Body of pancreas (tissue), 4 donors: ENCODE data around the gene POLR1E. TPM values are rescaled to one million over a fixed set of nuclear protein-coding genes. Genes with fewer than 3 reads are reported as not detected.

Experiments used
- ATAC-seq: fragments of 150-250 bp; one replicate; pipeline ENCODE4 v1.9.1; 2016
- DNase-seq, 4 donors: peaks; one replicate each; pipeline ENCODE4 v3.0.0-alpha.2; 2019
- H3K27ac ChIP-seq, 4 donors: fragments of 200-600 bp; sonication (generic); 1 replicate in 3 of 4; 2 replicates in 1 of 4; pipeline versions ENCODE4 v1.5.1 to v1.6.1; 2016 to 2019; ENCODE audit warnings: mild to moderate bottlenecking in 1 of 4, mixed read lengths in 1 of 4, moderate library complexity in 1 of 4
- H3K27me3 ChIP-seq, 2 donors: fragments of 200-600 bp; sonication (generic); one replicate each; pipeline ENCODE4 v1.6.0; 2016; ENCODE audit warnings: mild to moderate bottlenecking in 1 of 2
- H3K36me3 ChIP-seq, 2 donors: fragments of 200-600 bp; sonication (generic); replicated peaks in 1 of 2; 2 replicates each; pipeline ENCODE4 v1.5.1; 2016; ENCODE audit warnings: low read depth in 2 of 2; ENCODE audit not compliant: insufficient read depth in 1 of 2
- H3K4me1 ChIP-seq: fragments of 200-600 bp; sonication (generic); one replicate; pipeline ENCODE4 v1.6.0; 2016
- H3K4me3 ChIP-seq, 2 donors: fragments of 200-600 bp; sonication (generic); 1 replicate in 1 of 2; 2 replicates in 1 of 2; pipeline ENCODE4 v1.5.1; 2016 to 2019
- H3K9me3 ChIP-seq, 3 donors: fragments of 200-600 bp; sonication (generic); 1 replicate in 2 of 3; 2 replicates in 1 of 3; pipeline ENCODE4 v1.5.1; 2016
- POLR2A ChIP-seq, 3 donors: fragments of 450-650 bp; IDR thresholded peaks; one replicate each; pipeline ENCODE4 v1.6.1; 2016; ENCODE audit warnings: antibody characterized with exemption in 3 of 3, mild to moderate bottlenecking in 2 of 3
- WGBS, 2 donors: methylation state at CpG; one replicate each; pipeline ENCODE4 v1.1.5; 2017; 5-methylcytosine and 5-hydroxymethylcytosine counted together
- intact Hi-C: fragments of 100-400 bp; cut with DNase I; formaldehyde crosslinking; loops from one replicate; pipeline ENCODE4 v1.15.1; 2023
- total RNA-seq, 2 donors: library from RNA; depleted of rRNA; stranded (reverse); fragments of >200 nt; gene quantifications; one replicate each; pipeline ENCODE4 v1.1.0, GENCODE V29; 2016
- TF ChIP-seq, protein P1 (sequence below), 7 experiments: fragments of 450-650 bp in 4 of 7; fragments of 200-600 bp in 3 of 7; sonication (generic) in 3 of 7; IDR thresholded peaks; one replicate each; pipeline ENCODE4 v1.5.1; 2016 to 2019; ENCODE audit warnings: antibody characterized with exemption in 7 of 7

Gene POLR1E
- total RNA-seq, 2 donors from 2014 or later = 9.6 to 15.0 TPM

DNA sequence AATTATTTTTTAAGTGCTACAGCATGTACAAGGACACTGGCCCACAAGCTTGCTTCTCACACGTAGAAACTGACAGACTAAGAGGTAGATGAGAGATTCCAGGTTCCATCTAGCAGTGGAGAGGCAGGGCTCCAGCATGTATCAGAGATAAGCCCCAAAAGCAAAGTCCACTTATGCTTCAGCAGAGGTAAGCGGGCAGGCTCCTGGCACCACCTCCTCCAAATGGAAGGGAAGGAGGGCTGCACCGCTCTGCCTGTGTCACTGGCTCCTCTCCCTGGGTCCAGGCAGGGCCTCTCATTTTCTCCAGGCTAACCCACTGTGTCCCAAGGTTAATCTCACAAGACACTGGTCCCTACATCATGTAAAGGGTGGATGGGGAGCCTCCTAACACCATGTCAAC is 47.4 kb upstream of the POLR1E start:
- Histone ChIP-seq H3K27me3 (no peaks in the 10 kb centered on the region), H3K36me3 (peaks cover 6 to 12% of the 10 kb centered on the region in 2 donors), H3K27ac (no peak overlapping the region), H3K9me3 (no peaks in the 10 kb centered on the region), H3K4me1 (peaks cover 7% of the 10 kb centered on the region), H3K4me3 (no peak overlapping the region)
- 45 to 48% methylated on average over 3 of the region's 3 CpGs for WGBS, 2 donors
- intact Hi-C loops = no loop called here
- ATAC-seq = peak; percentile 30
- no peak for DNase-seq
- TF ChIP-seq POLR2A (IDR thresholded peaks at IDR 0.05) = no peak
- TF ChIP-seq, protein P1, sequence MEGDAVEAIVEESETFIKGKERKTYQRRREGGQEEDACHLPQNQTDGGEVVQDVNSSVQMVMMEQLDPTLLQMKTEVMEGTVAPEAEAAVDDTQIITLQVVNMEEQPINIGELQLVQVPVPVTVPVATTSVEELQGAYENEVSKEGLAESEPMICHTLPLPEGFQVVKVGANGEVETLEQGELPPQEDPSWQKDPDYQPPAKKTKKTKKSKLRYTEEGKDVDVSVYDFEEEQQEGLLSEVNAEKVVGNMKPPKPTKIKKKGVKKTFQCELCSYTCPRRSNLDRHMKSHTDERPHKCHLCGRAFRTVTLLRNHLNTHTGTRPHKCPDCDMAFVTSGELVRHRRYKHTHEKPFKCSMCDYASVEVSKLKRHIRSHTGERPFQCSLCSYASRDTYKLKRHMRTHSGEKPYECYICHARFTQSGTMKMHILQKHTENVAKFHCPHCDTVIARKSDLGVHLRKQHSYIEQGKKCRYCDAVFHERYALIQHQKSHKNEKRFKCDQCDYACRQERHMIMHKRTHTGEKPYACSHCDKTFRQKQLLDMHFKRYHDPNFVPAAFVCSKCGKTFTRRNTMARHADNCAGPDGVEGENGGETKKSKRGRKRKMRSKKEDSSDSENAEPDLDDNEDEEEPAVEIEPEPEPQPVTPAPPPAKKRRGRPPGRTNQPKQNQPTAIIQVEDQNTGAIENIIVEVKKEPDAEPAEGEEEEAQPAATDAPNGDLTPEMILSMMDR (IDR thresholded peaks at IDR 0.05) = no peak

- no peaks in the 10 kb centered on the region for H3K27me3 ChIP-seq
- 86 to 87% methylated on average over 18 to 21 of the region's 21 CpGs for WGBS, 2 donors
- no peak overlapping the region for H3K4me3 ChIP-seq
- peaks cover 21% of the 10 kb centered on the region for H3K4me1 ChIP-seq
- no peak for DNase-seq
- H3K27ac ChIP-seq = no peak overlapping the region
- peaks cover 6 to 12% of the 10 kb centered on the region in 2 donors for H3K36me3 ChIP-seq
- no peaks in the 10 kb centered on the region for H3K9me3 ChIP-seq
- TF ChIP-seq, protein P1 (IDR thresholded peaks at IDR 0.05) = no peak
- TF ChIP-seq POLR2A (IDR thresholded peaks at IDR 0.05) = no peak
- no peak for ATAC-seq
- intact Hi-C loops = loop anchor here (10.0 kb wide), 1 partner anchor 53 kb away; no protein-coding TSS in a partner anchor
Observed at GRCh38 chr9:37441776-37442370, 43.9 kb upstream of the POLR1E start.

- DNase-seq (no peak), ATAC-seq (no peak)
- intact Hi-C loops = loop anchor here (10.0 kb wide), 1 partner anchor 52 kb away; no protein-coding TSS in a partner anchor
- WGBS, 2 donors = 85 to 90% methylated on average over 2 of the region's 2 CpGs
- Histone ChIP-seq H3K36me3 (peaks cover 6 to 12% of the 10 kb centered on the region in 2 donors), H3K4me3 (no peak overlapping the region), H3K27me3 (no peaks in the 10 kb centered on the region), H3K27ac (no peak overlapping the region), H3K9me3 (no peaks in the 10 kb centered on the region), H3K4me1 (peaks cover 21% of the 10 kb centered on the region)
- TF ChIP-seq, protein P1 (IDR thresholded peaks at IDR 0.05) = no peak
- no peak for TF ChIP-seq POLR2A (IDR thresholded peaks at IDR 0.05)
Observed at GRCh38 chr9:37442556-37442955, 43.2 kb upstream of the POLR1E start.

DNA sequence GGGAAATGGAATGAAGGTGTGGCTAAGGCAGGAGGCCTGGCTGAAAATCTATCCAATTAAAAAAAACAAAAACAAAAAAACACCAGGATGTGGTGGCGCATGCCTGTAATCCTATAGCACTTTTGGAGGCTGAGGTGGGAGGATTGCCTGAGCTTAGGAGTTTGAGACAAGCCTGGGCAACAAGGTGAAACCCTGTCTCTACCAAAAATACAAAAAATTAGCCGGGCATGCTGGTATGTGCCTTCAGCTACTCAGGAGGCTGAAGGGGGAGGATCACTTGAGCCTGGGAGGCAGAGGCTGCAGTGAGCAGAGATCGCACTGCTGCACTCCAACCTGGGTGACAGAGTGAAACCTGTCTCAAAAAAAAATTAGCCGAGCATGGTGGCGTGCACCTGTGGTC is 42.2 kb upstream of the POLR1E start:
- intact Hi-C loops = loop anchor here (10.0 kb wide), 1 partner anchor 51 kb away; no protein-coding TSS in a partner anchor
- no peaks in the 10 kb centered on the region for H3K9me3 ChIP-seq
- H3K27ac ChIP-seq = no peak overlapping the region
- no peak overlapping the region for H3K4me3 ChIP-seq
- TF ChIP-seq POLR2A (IDR thresholded peaks at IDR 0.05) = no peak
- TF ChIP-seq, protein P1 (IDR thresholded peaks at IDR 0.05) = no peak
- ATAC-seq = no peak
- DNase-seq = no peak
- H3K4me1 ChIP-seq = peaks cover 15% of the 10 kb centered on the region
- no peaks in the 10 kb centered on the region for H3K27me3 ChIP-seq
- 95 to 98% methylated on average over 5 of the region's 5 CpGs for WGBS, 2 donors
- peaks cover 6 to 12% of the 10 kb centered on the region in 2 donors for H3K36me3 ChIP-seq

GRCh38 chr9:37444890-37445289 is 40.9 kb upstream of the POLR1E start:
- H3K4me1 ChIP-seq = peaks cover 14% of the 10 kb centered on the region
- 15 to 18% methylated on average over 2 of the region's 2 CpGs for WGBS, 2 donors

More at GRCh38 chr9:37444890-37445289, 40.9 kb upstream of the POLR1E start:
- DNase-seq = no peak
- Histone ChIP-seq H3K4me3 (no peak overlapping the region), H3K9me3 (no peaks in the 10 kb centered on the region), H3K27ac (no peak overlapping the region), H3K36me3 (peaks cover 2 to 10% of the 10 kb centered on the region in 2 donors), H3K27me3 (no peaks in the 10 kb centered on the region)
- TF ChIP-seq POLR2A (IDR thresholded peaks at IDR 0.05) = no peak
- TF ChIP-seq, protein P1 (IDR thresholded peaks at IDR 0.05) = no peak
- intact Hi-C loops = loop anchor here (10.0 kb wide), 1 partner anchor 50 kb away; no protein-coding TSS in a partner anchor
- no peak for ATAC-seq
